HG02759 (cell line): ENCODE measurements around the gene SQOR.
A peak's percentile ranks its signal among the peaks of the same experiment; 100 is the strongest.

ENCODE experiments used
- ATAC-seq: cut with Tn5 transposase; IDR thresholded peaks from one replicate; pipeline ENCODE4 v1.9.1; 2021; ENCODE audit warnings: mild to moderate bottlenecking, moderate library complexity; ENCODE audit not compliant: unreplicated experiment

The SQOR gene

DNA sequence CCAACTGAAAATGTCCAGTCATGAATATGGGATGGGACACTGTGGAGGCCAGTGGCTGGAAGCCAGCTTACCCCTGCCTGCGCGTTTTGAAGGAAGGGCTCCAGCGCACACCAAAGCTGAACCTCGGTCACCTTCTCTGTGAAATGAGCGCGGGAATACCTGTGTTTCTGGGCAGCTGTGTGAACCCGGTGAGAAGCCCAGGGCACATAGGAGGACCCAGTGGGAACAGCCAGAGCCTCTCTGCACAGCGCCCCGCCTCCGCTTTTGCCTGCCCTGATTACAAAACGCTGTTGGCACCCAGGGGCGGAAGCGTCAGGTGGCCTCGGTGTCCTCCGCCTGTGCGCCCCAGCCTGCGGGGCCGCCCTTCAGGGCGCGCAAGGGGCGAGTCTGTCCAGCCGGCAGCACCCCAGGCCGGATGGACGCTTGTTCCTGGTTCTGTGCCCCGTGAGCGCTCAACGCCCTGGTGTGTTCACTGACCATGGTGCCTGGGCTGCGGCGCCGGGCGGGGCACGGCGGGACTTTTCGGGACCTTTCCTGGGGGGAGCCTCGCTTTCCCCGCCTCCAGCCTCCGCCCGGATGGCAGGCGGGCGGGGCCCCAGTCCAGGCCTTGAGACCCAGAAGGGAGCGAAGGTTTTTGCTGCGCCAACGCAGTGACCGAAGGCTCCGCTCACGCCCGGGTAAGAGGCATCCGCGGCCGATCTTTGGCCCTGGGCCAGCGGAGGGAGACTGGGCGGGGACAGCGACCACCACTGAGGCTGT, at the start of gene SQOR:
SQOR (plus strand) TSS at position 598 of the 759 bp plus-strand sequence. CDS start 23,895 bp downstream, outside the sequence.
- ATAC-seq: peak; percentile 74

DNA sequence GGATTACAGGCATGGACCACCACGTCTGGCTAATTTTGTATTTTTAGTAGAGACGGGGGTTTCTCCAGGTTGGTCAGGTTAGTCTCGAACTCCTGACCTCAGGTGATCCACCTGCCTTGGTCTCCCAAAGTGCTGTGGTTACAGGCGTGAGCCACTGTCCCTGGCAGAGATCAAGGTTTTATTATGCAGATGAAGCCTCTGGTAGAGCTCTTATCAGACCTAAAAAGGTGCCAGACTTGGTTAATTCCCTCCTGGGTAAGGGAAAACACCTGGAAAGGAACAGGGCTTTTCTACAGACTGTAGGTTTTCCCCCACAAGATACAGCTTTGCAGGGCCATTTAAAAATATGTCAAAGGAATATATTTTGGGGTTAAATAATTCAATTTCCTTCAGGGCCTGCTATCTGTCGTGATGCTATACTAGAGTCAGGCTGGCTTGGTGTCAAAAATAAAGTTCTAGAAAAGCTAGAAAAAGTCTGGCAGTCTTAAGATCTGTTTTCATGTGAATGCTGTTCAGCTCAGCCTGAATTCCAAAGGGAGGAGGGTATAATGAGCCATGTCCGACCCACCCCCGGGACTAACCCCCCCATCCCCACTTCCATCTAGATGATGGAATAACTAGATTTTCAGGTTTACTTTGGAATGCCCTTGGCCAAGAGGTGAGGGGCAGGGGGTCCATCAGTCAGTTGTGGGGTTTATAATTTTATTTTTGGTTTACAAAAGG, 49.6 kb upstream of the SQOR start:
- ATAC-seq: no peak

DNA sequence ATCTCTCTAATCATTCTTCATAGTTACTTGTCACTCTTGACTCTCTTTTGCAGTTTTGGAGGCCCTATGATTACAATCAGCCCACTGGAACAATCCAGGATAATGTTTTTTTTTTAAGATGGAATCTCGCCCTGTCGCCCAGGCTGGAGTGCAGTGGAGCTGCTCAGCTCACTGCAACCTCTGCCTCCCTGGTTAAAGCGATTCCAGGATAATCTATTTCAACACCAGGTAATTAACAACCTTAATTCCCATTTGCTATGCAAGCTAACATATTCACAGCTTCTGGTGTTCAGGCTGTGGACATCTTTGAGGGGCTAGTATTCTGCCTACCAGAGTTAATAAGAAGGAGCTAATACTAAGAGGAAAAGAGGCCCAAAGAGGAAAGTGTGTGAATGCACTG, 48.7 kb upstream of the SQOR start:
- no peak for ATAC-seq

DNA sequence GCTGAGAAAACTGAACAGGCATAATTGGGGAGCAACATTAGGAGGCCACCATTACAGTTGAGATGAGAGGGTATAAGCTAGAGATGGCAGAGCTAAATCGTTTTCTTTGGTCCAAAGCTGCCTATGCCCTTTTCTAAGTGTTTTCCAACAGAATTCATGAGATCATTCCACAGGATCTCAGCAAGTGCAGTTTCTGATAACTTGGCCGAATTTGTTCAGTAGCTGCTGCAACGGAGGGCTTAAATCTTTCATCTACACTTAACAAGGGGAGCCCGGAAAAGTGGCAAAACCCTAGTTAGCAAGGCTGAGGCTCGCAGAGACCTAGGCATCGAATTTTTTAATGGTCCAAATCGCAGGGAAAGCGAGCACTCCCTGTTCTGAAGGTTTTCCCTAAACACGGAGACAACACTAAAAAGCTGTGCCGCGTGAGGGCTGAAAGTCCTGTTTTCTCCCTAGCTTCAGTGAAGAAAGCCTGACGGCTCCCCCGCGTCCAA, 48.2 kb upstream of the SQOR start:
- peak; percentile 3 for ATAC-seq

DNA sequence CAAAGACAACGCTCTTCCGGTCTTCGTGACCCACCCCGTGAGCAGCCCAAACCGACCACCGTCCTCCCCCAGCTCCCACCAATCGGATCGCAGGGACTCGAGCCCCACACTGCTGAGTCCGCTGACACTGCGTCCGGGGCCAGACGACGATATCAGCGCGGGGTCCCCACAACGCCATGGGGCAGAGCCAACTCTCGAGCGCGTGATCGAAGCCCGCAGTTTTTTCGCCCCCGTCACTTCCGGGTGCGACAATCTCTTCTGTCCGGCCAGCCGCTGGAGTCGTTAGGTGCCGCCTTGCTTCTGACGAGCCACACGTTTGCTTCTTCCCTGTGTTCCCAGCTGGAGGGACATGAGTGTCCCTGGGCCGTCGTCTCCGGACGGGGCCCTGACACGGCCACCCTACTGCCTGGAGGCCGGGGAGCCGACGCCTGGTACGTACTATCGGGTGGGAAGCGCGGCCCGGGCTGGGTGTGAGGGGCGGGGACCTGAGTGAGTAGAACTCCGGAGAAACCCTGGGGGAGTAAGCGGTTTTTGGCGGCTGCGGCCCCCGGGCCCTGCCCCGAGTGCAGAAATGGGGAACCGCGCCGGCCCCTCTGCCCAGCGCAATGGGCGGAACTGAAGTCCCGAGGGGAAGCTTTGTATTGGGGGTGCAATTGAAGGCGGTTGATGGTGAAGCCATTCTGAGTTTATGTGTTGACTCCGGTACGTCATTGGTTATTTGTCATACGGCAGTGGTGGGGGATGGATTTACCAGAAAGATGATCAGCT, 47.5 kb upstream of the SQOR start, which contains the start of gene BLOC1S6:
BLOC1S6 (plus strand) TSS at position 285 of the 768 bp plus-strand sequence; CDS start at position 350, 65 bp downstream.
- ATAC-seq: peak; percentile 84

DNA sequence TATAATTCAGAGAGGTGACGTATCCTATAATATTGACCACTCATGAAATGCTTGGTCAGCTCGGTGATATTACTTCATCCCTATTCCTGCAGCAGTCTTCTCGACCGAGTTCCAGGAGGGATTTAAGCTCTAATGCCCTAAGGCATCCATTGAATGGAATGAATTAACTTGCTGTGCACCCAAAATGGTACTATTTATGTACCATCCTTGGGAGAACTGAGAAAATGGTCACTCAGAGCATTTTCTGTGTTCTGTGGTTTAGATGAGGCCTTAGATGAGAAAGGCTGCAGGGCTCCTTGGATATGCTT, 47.0 kb upstream of the SQOR start:
- no peak for ATAC-seq

DNA sequence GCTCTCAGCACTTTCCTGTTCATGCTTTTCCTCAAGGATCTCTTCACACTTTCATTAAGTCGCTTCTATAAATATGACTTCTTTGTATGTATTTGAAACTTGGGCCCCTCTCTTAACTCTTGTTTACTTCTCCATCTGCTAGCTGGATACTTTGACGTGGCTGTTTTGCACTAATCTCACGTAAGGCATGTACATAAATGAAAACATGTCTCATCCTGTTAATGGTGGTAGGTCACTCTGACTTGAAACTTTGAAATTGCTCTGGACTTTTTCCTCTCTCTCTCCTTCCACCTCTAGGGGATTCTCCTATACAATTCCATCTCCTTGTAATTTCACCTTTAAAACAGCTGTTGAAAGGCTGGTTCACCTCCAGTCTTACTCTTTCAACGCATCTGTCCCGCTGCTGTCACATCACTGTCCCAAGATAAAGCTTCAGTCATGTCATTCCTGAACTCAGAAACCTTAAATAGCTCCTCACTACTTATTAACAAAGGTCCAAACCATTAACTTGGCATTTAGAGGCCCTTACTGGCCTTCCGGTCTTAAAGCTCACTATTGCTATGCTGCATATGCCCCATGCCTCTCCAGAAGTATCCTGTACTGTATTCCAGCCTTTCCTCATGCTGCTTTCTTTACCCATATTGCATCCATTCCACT, 46.5 kb upstream of the SQOR start:
- no peak for ATAC-seq

DNA sequence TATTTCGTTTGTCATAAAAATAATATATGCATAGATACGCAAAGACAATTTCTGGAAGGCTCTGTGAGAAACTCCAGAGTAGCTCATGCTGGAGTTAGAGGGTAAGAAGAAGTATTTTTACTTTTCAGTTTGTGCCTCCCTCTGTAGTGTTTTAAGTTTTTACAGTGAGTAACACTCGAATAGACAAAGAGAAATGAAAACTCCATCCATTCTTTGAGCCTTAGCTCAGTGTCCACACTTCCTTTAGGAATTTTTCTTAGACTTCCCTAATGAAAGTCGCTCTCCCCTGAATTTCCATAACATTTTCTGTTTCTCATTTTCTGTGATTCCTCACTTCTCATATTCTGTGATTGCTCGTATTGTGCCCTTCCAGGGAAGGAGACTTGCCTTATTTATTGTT, 45.6 kb upstream of the SQOR start:
- ATAC-seq: no peak

DNA sequence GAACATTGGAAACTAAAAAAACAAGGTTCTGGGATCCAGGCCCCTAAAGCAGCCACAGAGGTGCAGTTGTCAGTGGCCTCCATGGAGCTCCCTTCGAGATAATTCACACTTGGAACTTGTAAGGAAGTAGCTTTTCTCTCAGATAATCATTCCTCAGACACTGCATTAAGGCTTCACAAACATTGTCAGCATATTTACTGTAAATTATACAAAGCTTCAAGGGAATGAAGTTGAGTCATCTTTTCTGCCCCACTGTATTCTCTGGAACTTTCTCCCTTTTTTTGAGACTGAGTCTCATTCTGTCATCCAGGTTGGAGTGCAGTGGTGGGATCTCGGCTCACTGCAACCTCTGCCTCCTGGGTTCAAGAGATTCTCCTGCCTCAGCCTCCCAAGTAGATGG, 40.5 kb upstream of the SQOR start:
- ATAC-seq: no peak

DNA sequence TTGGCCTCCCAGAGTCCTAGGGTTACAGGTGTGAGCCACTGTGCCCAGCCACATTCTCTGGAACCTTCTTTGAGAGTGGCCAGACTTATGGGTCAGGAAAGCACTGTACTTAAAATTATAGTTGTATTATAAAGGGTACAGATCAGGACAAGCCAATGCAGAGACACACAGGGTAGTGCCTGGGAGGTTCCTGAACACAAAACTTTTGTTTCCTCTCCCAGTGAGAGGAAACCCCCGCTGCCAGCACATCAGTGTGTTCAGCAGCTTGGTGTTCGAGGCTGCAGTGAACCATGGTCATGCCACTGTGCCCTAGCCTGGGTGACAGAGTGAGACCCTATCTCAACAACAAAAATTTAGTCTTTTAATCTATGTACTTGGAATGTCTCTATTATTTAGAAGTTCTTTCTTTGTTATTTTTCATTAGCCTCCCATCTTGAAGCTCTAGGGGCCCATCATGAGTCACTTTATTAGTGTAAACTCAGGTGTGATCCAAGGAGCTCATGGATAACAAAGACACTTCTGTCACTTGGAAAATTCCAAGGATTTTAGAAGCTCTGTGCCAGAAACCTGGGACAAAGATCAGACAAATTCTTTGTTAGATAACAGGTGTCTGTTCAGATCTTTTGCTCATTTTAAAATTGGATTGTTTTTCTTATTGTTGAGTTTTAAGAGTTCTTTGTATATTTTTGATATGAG, 39.8 kb upstream of the SQOR start:
- ATAC-seq: no peak

DNA sequence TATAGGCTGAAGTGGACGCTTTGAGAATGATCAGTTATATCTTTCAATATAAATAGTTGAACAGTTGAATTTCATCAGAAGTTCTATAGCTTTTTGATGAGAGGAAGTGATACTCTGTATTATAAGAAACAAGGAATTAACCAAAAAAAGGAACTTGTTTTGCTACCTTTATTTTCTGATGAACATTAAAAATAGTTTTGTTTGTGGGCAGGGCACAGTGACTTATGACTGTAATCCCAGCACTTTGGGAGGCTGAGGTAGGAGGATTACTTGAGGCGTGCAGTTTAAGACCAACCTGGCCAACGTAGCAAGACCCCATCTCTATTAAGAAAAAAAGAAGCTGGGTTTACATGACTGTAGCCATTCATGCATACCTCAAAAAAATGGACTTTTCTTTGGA, 30.9 kb upstream of the SQOR start:
- no peak for ATAC-seq

DNA sequence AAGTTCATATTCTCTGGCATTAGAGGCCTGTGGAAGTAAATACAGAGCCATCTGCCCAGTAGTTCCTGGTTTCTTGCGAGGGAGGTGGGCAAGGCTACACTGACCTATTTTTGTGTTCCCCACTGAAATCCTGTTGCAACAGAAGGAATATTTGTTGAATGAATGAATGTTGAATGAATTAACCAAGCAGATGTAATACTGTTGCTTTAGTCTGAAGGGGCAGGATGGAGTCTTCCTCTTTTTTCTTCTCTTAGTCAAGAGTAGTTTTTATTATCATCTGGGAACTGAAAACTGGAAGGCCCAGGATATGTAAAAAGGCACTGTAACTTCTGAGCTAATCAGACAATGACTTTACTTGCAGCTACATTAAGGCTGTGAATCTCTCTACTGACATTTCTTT, 30.5 kb upstream of the SQOR start:
- ATAC-seq: no peak

DNA sequence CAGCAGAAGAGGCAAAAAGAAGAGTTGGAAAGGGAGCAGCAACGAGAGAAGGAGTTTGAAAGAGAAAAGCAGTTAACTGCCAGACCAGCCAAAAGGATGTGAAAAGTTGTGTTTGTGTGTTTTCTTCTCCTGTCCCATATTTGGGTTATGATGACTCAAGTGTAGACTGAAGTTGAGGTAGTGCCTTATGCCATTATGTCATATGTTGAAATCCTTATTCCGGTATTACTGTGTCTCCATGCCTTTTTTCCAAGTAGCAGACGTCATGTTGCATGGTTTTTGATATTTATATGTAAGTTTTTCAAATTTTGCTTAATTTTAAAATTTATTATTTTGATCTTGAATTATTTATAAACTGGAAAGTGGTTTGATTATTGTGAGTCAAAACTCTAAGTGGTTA, 28.4 kb upstream of the SQOR start:
- no peak for ATAC-seq

DNA sequence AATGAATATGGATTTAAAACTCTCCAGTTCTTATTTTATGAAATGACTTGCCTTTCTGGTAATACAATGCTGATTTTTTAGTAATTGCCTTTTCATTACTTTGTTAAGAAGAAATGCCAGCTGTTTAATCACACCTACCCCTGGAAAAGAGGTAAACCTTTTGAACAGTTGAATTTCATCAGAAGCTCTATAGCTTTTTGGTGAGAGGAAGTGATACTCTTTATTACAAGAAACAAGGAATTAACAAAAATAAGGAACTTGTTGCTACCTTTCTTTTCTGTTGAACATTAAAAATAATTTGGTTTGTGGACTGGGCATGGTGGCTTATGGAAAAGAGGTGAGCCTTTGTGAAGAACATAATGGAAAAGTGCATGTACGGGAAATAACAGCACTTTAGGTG, 28.0 kb upstream of the SQOR start:
- ATAC-seq: no peak

DNA sequence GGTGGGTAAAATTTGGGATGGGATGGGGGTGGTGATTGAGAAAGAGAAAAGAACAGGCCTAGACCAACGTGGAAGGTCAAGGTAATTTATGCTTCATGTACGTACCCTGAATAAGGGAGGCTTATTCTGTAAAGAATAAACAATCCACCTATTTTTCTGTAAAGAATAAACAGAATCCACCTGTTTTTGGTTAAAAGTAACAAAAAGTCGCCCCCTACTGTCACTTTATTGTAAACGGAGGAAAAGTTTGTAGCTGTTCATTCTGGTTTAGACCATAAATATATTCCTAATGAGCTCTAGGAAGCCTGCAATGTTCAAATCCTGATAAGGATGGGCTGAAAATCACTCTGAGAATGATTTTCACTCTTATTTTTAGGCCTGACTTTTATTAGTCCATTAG, 23.5 kb upstream of the SQOR start:
- ATAC-seq: no peak

DNA sequence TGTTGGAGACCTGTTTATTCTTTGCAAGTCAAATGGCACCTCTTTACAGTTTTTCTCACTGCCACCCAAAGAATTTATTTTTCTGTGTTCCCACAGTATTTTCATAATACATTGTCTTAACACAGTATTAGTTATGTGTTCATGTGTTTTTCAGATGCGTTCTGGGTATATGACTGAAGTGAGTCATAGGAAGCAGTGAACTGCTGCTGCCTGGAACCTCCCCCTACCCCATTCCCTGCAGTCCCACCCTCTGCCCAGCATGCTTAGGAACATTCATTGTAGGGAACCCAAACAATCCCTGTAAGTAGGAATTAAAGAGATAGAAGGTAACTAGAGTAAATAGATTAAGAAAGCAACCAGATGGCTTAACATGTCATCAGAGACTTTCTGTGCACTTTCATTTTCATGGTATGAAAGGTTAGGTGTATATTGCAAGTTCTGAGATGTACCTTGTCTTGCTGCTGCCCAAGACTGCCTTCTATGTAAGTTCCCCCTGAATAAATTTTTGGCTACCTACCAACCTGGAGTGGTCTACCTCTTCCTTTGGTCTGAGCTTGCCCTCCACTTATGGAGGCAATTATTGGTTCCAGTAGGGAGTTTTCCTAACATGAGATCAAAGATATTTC, 21.9 kb upstream of the SQOR start:
- ATAC-seq: no peak

DNA sequence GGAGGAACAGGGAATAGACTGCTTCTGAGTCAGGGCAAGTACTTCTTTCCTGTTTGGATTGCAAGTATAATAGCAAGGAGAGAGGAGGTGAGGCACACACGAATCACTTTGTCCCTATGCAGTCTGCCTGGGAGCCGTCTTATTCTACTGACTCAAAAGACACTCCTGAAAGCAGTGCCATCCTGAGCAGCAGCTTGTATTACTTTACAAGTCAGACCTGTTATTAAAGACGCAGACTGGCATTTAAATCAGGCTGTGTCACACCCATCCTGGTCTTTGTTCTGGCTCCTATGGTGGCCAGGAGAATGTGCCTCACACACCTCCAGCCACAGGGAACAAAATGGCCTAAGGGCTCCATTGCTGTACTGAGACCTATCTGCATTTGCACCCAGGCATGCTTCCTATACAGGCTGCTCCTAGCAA, 17.9 kb upstream of the SQOR start:
- ATAC-seq: no peak

DNA sequence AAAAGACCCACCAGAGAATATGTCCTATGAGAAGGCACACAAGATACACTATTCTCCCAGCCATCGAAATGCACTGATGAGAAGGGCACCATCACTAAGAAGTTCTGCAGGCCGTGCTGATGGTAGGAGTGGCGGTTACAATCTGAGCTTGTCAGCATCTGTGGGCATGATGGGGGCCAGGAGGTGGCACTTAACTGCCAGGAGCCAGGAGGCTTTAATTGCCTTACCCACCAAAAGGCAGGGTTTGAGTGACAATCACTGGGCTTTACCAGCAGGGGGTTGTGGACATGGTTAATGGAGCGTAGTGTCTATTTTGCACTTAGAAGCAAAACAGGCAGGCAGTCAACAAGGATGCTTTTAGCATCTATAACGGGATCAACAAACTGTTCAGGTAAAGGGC, 16.0 kb upstream of the SQOR start:
- ATAC-seq: no peak

DNA sequence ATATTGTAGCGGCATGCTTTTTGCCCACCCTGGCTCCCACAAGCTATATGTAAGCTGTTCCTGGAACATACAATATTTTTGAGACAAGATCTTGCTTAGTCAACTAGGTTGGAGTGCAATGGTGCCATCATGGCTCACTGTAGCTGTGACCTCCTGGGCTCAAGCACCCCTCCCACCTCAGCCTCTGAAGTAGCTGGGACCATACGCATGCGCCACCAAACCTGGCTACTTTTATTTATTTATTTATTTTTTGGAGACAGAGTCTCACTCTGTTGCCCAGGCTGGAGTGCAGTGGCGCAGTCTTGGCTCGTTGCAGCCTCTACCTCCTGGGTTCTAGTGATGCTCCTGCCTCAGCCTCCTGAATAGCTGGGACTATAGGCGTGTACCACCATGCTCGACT, 6.7 kb upstream of the SQOR start:
- no peak for ATAC-seq
